Prostate gland (tissue), 2 donors: ENCODE measurements around the gene CAPN13. TPM values are rescaled to one million over a fixed set of nuclear protein-coding genes. Genes with fewer than 3 reads are reported as not detected.

Source experiments
- DNase-seq: peaks from one replicate; pipeline ENCODE4 v3.0.0-alpha.2; 2019; ENCODE audit warnings: low spot score
- H3K27ac ChIP-seq, 2 donors: fragments of 200-600 bp; sonication (generic); 2 replicates each; pipeline ENCODE4 v1.5.1; 2017 to 2019
- H3K27me3 ChIP-seq: fragments of 200-600 bp; sonication (generic); replicated peaks from 2 replicates; pipeline ENCODE4 v1.5.1; 2019; ENCODE audit not compliant: insufficient read depth
- H3K36me3 ChIP-seq, 2 donors: fragments of 200-600 bp; sonication (generic); 1 replicate in 1 of 2; 2 replicates in 1 of 2; pipeline versions ENCODE4 v1.5.1 to v1.8.1; 2017 to 2019
- H3K4me1 ChIP-seq: fragments of 200-600 bp; sonication (generic); replicated peaks from 2 replicates; pipeline ENCODE4 v1.5.1; 2019
- H3K4me3 ChIP-seq, 2 donors: fragments of 200-600 bp; sonication (generic); 2 replicates each; pipeline ENCODE4 v1.5.1; 2017 to 2019
- H3K9me3 ChIP-seq: fragments of 200-600 bp; sonication (generic); 2 replicates; pipeline ENCODE4 v1.5.1; 2017
- POLR2A ChIP-seq: fragments of 450-650 bp; IDR thresholded peaks from one replicate; pipeline ENCODE4 v1.6.1; 2016; ENCODE audit warnings: antibody characterized with exemption, mild to moderate bottlenecking
- POLR2AphosphoS5 ChIP-seq: sonication (generic); formaldehyde crosslinking; IDR thresholded peaks from one replicate; pipeline ENCODE4 v1.6.1; 2017; ENCODE audit warnings: antibody characterized with exemption
- WGBS: methylation state at CpG from one replicate; pipeline ENCODE4 v1.1.5; 2018; 5-methylcytosine and 5-hydroxymethylcytosine counted together
- intact Hi-C: fragments of 100-400 bp; cut with DNase I; formaldehyde crosslinking; loops from one replicate; pipeline ENCODE4 v1.14.2; 2022
- total RNA-seq, 2 donors: library from RNA; depleted of rRNA; stranded (reverse); fragments of >200 nt; gene quantifications; one replicate each; pipeline ENCODE4 v1.1.0, GENCODE V29; 2016
- TF ChIP-seq, protein P1 (sequence below), 4 experiments: fragments of 200-600 bp in 2 of 4; fragments of 450-650 bp in 2 of 4; sonication (generic) in 2 of 4; IDR thresholded peaks; 1 replicate in 3 of 4; 2 replicates in 1 of 4; pipeline ENCODE4 v1.5.1; 2016 to 2019; ENCODE audit warnings: antibody characterized with exemption in 4 of 4, mild to moderate bottlenecking in 2 of 4, moderate library complexity in 2 of 4

CAPN13 gene
- total RNA-seq, 2 donors from 2014 or later, result 2.0 to 5.7 TPM

- 89% methylated on average over 8 of the region's 8 CpGs for WGBS
- intact Hi-C loops, result no loop called here
Measured at GRCh38 chr2:30768036-30768686, 39.1 kb downstream of the CAPN13 start.

GRCh38 chr2:30766666-30767065, 40.6 kb downstream of the CAPN13 start:
- DNase-seq, result no peak
- intact Hi-C loops, result no loop called here
- TF ChIP-seq POLR2AphosphoS5, result no peak
- TF ChIP-seq, protein P1, sequence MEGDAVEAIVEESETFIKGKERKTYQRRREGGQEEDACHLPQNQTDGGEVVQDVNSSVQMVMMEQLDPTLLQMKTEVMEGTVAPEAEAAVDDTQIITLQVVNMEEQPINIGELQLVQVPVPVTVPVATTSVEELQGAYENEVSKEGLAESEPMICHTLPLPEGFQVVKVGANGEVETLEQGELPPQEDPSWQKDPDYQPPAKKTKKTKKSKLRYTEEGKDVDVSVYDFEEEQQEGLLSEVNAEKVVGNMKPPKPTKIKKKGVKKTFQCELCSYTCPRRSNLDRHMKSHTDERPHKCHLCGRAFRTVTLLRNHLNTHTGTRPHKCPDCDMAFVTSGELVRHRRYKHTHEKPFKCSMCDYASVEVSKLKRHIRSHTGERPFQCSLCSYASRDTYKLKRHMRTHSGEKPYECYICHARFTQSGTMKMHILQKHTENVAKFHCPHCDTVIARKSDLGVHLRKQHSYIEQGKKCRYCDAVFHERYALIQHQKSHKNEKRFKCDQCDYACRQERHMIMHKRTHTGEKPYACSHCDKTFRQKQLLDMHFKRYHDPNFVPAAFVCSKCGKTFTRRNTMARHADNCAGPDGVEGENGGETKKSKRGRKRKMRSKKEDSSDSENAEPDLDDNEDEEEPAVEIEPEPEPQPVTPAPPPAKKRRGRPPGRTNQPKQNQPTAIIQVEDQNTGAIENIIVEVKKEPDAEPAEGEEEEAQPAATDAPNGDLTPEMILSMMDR (IDR thresholded peaks at IDR 0.05), result no peak
- TF ChIP-seq POLR2A, result no peak
- no peaks in the 10 kb centered on the region for H3K9me3 ChIP-seq
- 92% methylated on average over 3 of the region's 3 CpGs for WGBS
- no peaks in the 10 kb centered on the region for H3K36me3 ChIP-seq
- no peaks in the 10 kb centered on the region for H3K4me1 ChIP-seq
- H3K27me3 ChIP-seq, result no peaks in the 10 kb centered on the region
- no peak overlapping the region for H3K27ac ChIP-seq
- H3K4me3 ChIP-seq, result no peak overlapping the region

More at GRCh38 chr2:30768036-30768686, 39.1 kb downstream of the CAPN13 start:
- Histone ChIP-seq H3K4me3 (no peak overlapping the region), H3K9me3 (no peaks in the 10 kb centered on the region), H3K36me3 (no peaks in the 10 kb centered on the region), H3K4me1 (no peaks in the 10 kb centered on the region), H3K27ac (no peak overlapping the region), H3K27me3 (no peaks in the 10 kb centered on the region)
- TF ChIP-seq POLR2A, result no peak
- TF ChIP-seq, protein P1 (IDR thresholded peaks at IDR 0.05), result no peak
- no peak for TF ChIP-seq POLR2AphosphoS5
- DNase-seq, result no peak

DNA sequence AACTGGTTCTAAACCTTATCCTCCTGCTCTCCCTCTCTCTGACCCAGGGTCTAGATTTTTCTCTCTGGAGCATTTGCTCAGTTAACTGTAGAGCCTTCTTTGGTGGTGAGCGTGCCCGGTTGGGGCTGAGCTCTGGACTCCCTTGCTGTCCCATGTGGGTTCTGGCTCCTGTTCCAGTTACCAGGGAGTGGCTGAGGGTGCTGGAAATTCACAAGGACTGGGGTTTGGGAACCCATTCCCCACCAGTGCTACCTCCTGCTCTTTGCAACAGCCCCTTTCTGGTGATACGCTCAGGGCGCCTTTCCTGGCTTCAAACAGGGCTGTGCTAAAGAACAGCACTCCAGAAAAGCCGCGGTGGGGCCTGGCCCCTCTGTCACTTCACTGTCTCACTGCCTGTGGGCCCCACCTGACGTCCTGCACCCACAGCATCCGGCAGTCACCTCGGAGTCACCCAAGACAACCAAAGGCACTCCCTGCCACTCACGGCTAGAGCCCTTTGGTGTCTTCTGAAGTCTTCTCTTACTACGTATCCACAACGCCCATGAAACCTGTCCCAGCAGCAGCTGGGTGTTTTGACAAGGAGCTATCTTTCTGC, 41.3 kb downstream of the CAPN13 start:
- H3K4me1 ChIP-seq, result no peaks in the 10 kb centered on the region
- H3K27me3 ChIP-seq, result no peaks in the 10 kb centered on the region
- no peaks in the 10 kb centered on the region for H3K36me3 ChIP-seq
- 89% methylated on average over 12 of the region's 12 CpGs for WGBS
- no peak for TF ChIP-seq POLR2A
- no peak for TF ChIP-seq POLR2AphosphoS5
- TF ChIP-seq, protein P1 (IDR thresholded peaks at IDR 0.05), result no peak
- no peak overlapping the region for H3K4me3 ChIP-seq
- no peak overlapping the region for H3K27ac ChIP-seq
- H3K9me3 ChIP-seq, result no peaks in the 10 kb centered on the region
- no peak for DNase-seq
- intact Hi-C loops, result no loop called here

DNA sequence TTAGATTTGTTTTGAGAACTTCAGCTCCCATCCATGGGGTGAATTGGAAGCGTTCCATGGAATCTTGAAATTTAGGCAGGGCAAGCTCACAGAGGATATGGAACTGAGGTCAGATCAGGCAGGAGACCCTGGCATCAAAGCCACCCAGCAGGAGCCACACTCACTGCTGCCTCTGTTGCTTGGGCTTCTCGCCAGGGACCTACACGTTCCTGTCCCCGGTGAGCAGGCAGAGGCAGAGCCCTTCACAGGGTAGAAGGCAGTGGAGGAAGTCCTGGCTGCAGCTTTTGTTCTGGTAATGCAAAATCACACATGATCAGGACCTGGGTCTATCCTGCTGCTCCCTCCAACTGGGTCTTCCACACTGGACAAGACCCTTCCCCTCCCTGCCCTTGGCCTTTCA, 42.1 kb downstream of the CAPN13 start:
- H3K4me1 ChIP-seq, result no peaks in the 10 kb centered on the region
- H3K27me3 ChIP-seq, result no peaks in the 10 kb centered on the region
- intact Hi-C loops, result no loop called here
- H3K27ac ChIP-seq, result no peak overlapping the region
- no peaks in the 10 kb centered on the region for H3K9me3 ChIP-seq
- TF ChIP-seq POLR2A, result no peak
- TF ChIP-seq, protein P1 (IDR thresholded peaks at IDR 0.05), result no peak
- TF ChIP-seq POLR2AphosphoS5, result no peak
- 57% methylated on average over 4 of the region's 4 CpGs for WGBS
- no peak for DNase-seq
- H3K36me3 ChIP-seq, result no peaks in the 10 kb centered on the region
- H3K4me3 ChIP-seq, result no peak overlapping the region
